SK-N-SH treated with all-trans-retinoic acid at 6 μM for 48 hours (cell line): ENCODE measurements around the gene PTBP2.

Experiments used
- ATAC-seq: fragments of 200-7000 bp; cut with Tn5 transposase; 3 replicates; pipeline ENCODE4 v1.9.1; 2020; ENCODE audit warnings: mild to moderate bottlenecking, moderate library complexity
- ARNTL ChIP-seq: fragments of 450-650 bp; formaldehyde crosslinking; IDR thresholded peaks from 2 replicates; pipeline ENCODE4 v1.5.0; 2020; ENCODE audit warnings: low read depth, mild to moderate bottlenecking, moderate library complexity, borderline replicate concordance
- BACH2 ChIP-seq: fragments of 250-450 bp; sonication (Bioruptor Pico); IDR thresholded peaks from 2 replicates; pipeline ENCODE4 v1.9.0; 2021; ENCODE audit warnings: mild to moderate bottlenecking, borderline replicate concordance
- CREB5 ChIP-seq: fragments of 250-450 bp; sonication (Bioruptor Pico); IDR thresholded peaks from 2 replicates; pipeline ENCODE4 v1.5.1; 2020; ENCODE audit warnings: low read depth, mild to moderate bottlenecking, moderate library complexity
- CSDC2 ChIP-seq: fragments of 250-450 bp; sonication (Bioruptor Pico); IDR thresholded peaks from 2 replicates; pipeline ENCODE4 v1.5.0; 2020; ENCODE audit warnings: mild to moderate bottlenecking, moderate library complexity
- ESRRG ChIP-seq: fragments of 250-450 bp; sonication (Bioruptor Pico); IDR thresholded peaks from 2 replicates; pipeline ENCODE4 v1.6.1; 2021; ENCODE audit warnings: mild to moderate bottlenecking
- GLIS3 ChIP-seq: fragments of 250-450 bp; sonication (Bioruptor Pico); IDR thresholded peaks from 2 replicates; pipeline ENCODE4 v1.5.0; 2020; ENCODE audit warnings: mild to moderate bottlenecking, moderate library complexity
- ISL1 ChIP-seq: fragments of 250-450 bp; sonication (Bioruptor Pico); IDR thresholded peaks from 2 replicates; pipeline ENCODE4 v2.1.2; 2022; ENCODE audit warnings: mild to moderate bottlenecking, moderate library complexity
- OSR1 ChIP-seq: fragments of 250-450 bp; sonication (Bioruptor Pico); IDR thresholded peaks from 2 replicates; pipeline ENCODE4 v1.8.0; 2022; ENCODE audit warnings: moderate library complexity, mild to moderate bottlenecking, inconsistent platforms
- POU6F1 ChIP-seq: fragments of 250-450 bp; sonication (Bioruptor Pico); IDR thresholded peaks from 2 replicates; pipeline ENCODE4 v1.8.0; 2021; ENCODE audit warnings: low read depth, mild to moderate bottlenecking, moderate library complexity, borderline replicate concordance
- RARB ChIP-seq: fragments of 250-450 bp; sonication (Bioruptor Pico); IDR thresholded peaks from 2 replicates; pipeline ENCODE4 v1.8.0; 2021; ENCODE audit warnings: mild to moderate bottlenecking, moderate library complexity
- SNAI2 ChIP-seq: fragments of 250-450 bp; sonication (Bioruptor Pico); IDR thresholded peaks from 2 replicates; pipeline ENCODE4 v1.5.0; 2020; ENCODE audit warnings: mild to moderate bottlenecking, moderate library complexity
- TCF4 ChIP-seq: fragments of 250-450 bp; sonication (Bioruptor Pico); IDR thresholded peaks from 2 replicates; pipeline ENCODE4 v1.8.0; 2021; ENCODE audit warnings: mild to moderate bottlenecking, moderate library complexity, borderline replicate concordance
- TOX ChIP-seq: fragments of 250-450 bp; sonication (Bioruptor Pico); IDR thresholded peaks from 2 replicates; pipeline ENCODE4 v1.8.0; 2021; ENCODE audit warnings: mild to moderate bottlenecking, moderate library complexity, borderline replicate concordance
- TSHZ2 ChIP-seq: fragments of 250-450 bp; sonication (Bioruptor Pico); IDR thresholded peaks from 2 replicates; pipeline ENCODE4 v1.5.0; 2020; ENCODE audit warnings: mild to moderate bottlenecking, moderate library complexity
- ZC3H10 ChIP-seq: fragments of 250-450 bp; sonication (Bioruptor Pico); IDR thresholded peaks from 2 replicates; pipeline ENCODE4 v1.5.1; 2021; ENCODE audit warnings: mild to moderate bottlenecking, moderate library complexity
- ZFP3 ChIP-seq: fragments of 250-450 bp; sonication (Bioruptor Pico); IDR thresholded peaks from 2 replicates; pipeline ENCODE4 v1.5.0; 2020; ENCODE audit warnings: mild to moderate bottlenecking, moderate library complexity
- ZFP30 ChIP-seq: fragments of 450-650 bp; formaldehyde crosslinking; IDR thresholded peaks from 2 replicates; pipeline ENCODE4 v1.5.0; 2022; ENCODE audit warnings: mild to moderate bottlenecking, moderate library complexity
- ZNF70 ChIP-seq: fragments of 450-650 bp; formaldehyde crosslinking; IDR thresholded peaks from 2 replicates; pipeline ENCODE4 v1.5.0; 2020; ENCODE audit warnings: mild to moderate bottlenecking, moderate library complexity
- ZNF8 ChIP-seq: fragments of 450-650 bp; formaldehyde crosslinking; IDR thresholded peaks from 2 replicates; pipeline ENCODE4 v1.5.0; 2020; ENCODE audit warnings: mild to moderate bottlenecking, moderate library complexity
- TF ChIP-seq, protein P1 (sequence below): fragments of 250-450 bp; sonication (Bioruptor Pico); IDR thresholded peaks from 2 replicates; pipeline ENCODE4 v1.5.1; 2021; ENCODE audit warnings: mild to moderate bottlenecking, moderate library complexity
- TF ChIP-seq, protein P2 (sequence below): fragments of 250-450 bp; sonication (Bioruptor Pico); IDR thresholded peaks from 2 replicates; pipeline ENCODE4 v1.8.0; 2020; ENCODE audit warnings: mild to moderate bottlenecking, moderate library complexity, borderline replicate concordance

PTBP2 gene

GRCh38 chr1:96820671-96821070, 99.1 kb downstream of the PTBP2 start:
- no peak for ATAC-seq
- TF ChIP-seq ZFP3: no peak
- no peak for TF ChIP-seq POU6F1 (CRISPR knock-in tag)
- TF ChIP-seq TOX (CRISPR knock-in tag): no peak
- no peak for TF ChIP-seq ZC3H10 (CRISPR knock-in tag)
- TF ChIP-seq ESRRG (CRISPR knock-in tag): no peak
- TF ChIP-seq, all 23 proteins: peak for 0

DNA sequence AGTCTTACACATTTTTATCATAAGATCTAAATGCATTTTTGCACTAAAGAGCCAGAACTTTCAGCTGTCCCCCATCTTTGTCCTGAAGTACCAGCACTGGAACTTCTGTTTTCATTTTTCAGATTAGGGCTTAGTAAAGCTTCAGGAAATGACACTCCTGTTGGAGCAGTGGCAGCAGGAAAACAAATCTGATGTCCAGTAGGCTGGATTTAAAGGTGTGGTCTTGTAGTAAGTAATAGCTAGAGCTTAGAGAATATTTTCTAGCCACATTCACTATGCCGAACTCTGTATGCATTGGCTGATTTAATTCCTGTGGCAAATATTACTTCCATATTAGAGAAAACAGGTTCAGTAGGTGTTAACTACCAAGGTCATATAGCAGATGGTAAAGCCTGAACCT, 103.6 kb downstream of the PTBP2 start:
- no peak for ATAC-seq
- TF ChIP-seq ZNF8: no peak
- no peak for TF ChIP-seq SNAI2
- TF ChIP-seq ARNTL (CRISPR knock-in tag): no peak
- TF ChIP-seq TOX (CRISPR knock-in tag): no peak
- no peak for TF ChIP-seq TCF4 (CRISPR knock-in tag)
- no peak for TF ChIP-seq CREB5 (CRISPR knock-in tag)
- no peak for TF ChIP-seq ESRRG (CRISPR knock-in tag)
- TF ChIP-seq CSDC2: no peak
- TF ChIP-seq ZFP3: no peak
- TF ChIP-seq, protein P1, sequence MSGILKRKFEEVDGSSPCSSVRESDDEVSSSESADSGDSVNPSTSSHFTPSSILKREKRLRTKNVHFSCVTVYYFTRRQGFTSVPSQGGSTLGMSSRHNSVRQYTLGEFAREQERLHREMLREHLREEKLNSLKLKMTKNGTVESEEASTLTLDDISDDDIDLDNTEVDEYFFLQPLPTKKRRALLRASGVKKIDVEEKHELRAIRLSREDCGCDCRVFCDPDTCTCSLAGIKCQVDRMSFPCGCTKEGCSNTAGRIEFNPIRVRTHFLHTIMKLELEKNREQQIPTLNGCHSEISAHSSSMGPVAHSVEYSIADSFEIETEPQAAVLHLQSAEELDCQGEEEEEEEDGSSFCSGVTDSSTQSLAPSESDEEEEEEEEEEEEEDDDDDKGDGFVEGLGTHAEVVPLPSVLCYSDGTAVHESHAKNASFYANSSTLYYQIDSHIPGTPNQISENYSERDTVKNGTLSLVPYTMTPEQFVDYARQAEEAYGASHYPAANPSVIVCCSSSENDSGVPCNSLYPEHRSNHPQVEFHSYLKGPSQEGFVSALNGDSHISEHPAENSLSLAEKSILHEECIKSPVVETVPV: no peak
- TF ChIP-seq OSR1 (CRISPR knock-in tag): no peak
- TF ChIP-seq ZFP30 (CRISPR knock-in tag): no peak
- no peak for TF ChIP-seq BACH2

DNA sequence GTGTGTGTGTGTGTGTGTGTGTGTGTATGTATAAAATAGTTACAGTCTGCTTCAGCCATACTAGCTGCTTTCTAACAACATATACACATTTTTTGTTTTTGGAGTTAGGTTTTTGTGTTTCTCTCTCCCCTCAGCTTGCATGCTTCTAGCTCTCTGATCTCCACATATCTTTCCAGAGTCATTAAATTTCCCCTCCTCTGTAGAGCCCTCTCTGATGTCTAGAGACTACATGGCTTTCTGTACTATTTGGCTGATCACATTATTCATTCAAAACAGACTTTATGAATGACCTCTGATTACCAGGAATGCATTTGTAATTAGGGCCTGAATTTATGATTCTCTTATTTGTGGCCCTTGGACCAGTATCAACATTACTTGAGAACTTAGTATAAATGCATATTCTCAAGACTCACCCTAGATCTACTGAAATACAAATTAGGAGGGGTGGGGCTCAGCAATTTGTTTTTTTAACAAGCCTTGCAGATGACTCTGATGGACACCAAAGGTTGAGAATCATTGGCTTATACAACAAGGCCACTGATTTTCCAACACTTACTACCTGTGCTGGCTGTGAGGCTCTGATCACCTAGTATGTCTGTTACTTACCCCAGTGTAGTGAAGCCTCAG, 104.5 kb downstream of the PTBP2 start:
- ATAC-seq: no peak
- no peak for TF ChIP-seq TOX (CRISPR knock-in tag)
- no peak for TF ChIP-seq OSR1 (CRISPR knock-in tag)
- TF ChIP-seq, all 23 proteins: peak for 0

- TF ChIP-seq ESRRG (CRISPR knock-in tag) (no peak), CSDC2 (no peak), ZNF8 (no peak), GLIS3 (CRISPR knock-in tag) (no peak), OSR1 (CRISPR knock-in tag) (no peak), TOX (CRISPR knock-in tag) (no peak), POU6F1 (CRISPR knock-in tag) (no peak), BACH2 (no peak), ZFP3 (no peak), ZNF70 (CRISPR knock-in tag) (no peak), TSHZ2 (no peak), RARB (no peak), ISL1 (CRISPR knock-in tag) (no peak), CREB5 (CRISPR knock-in tag) (no peak), ZFP30 (CRISPR knock-in tag) (no peak)
- TF ChIP-seq, protein P1: no peak
- TF ChIP-seq, protein P2, sequence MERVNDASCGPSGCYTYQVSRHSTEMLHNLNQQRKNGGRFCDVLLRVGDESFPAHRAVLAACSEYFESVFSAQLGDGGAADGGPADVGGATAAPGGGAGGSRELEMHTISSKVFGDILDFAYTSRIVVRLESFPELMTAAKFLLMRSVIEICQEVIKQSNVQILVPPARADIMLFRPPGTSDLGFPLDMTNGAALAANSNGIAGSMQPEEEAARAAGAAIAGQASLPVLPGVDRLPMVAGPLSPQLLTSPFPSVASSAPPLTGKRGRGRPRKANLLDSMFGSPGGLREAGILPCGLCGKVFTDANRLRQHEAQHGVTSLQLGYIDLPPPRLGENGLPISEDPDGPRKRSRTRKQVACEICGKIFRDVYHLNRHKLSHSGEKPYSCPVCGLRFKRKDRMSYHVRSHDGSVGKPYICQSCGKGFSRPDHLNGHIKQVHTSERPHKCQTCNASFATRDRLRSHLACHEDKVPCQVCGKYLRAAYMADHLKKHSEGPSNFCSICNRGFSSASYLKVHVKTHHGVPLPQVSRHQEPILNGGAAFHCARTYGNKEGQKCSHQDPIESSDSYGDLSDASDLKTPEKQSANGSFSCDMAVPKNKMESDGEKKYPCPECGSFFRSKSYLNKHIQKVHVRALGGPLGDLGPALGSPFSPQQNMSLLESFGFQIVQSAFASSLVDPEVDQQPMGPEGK: no peak
- ATAC-seq: no peak
These were observed 111.8 kb downstream of the PTBP2 start for GRCh38 chr1:96833376-96833775.
